MM.1S (cell line): ENCODE measurements around the gene PTPRN.

Experiments
- DNase-seq: peaks from one replicate; pipeline ENCODE4 v3.0.0-alpha.2; 2015
- H2AFZ ChIP-seq: fragments of 300-600 bp; sonication (generic); 2 replicates; pipeline ENCODE4 v1.6.0; 2016; ENCODE audit warnings: antibody characterized with exemption, low read length
- H3F3A ChIP-seq: fragments of 300-600 bp; sonication (generic); 2 replicates; pipeline ENCODE4 v1.6.1; 2016; ENCODE audit warnings: mild to moderate bottlenecking, antibody characterized with exemption, low read length, moderate library complexity, mixed read lengths; ENCODE audit not compliant: insufficient read depth
- H3K27ac ChIP-seq: fragments of 300-600 bp; sonication (generic); 2 replicates; pipeline ENCODE4 v1.5.1; 2016; ENCODE audit warnings: mild to moderate bottlenecking, low read length
- H3K27me3 ChIP-seq: fragments of 300-600 bp; sonication (generic); replicated peaks from 2 replicates; pipeline ENCODE4 v1.6.0; 2016; ENCODE audit warnings: low read length; ENCODE audit not compliant: insufficient read depth
- H3K36me3 ChIP-seq: fragments of 300-600 bp; sonication (generic); replicated peaks from 2 replicates; pipeline ENCODE4 v1.6.1; 2016; ENCODE audit warnings: mild to moderate bottlenecking, low read length, mixed read lengths; ENCODE audit not compliant: insufficient read depth
- H3K4me1 ChIP-seq: fragments of 300-600 bp; sonication (generic); 2 replicates; pipeline ENCODE4 v1.6.1; 2016; ENCODE audit warnings: low read length, mixed read lengths
- H3K4me2 ChIP-seq: fragments of 300-600 bp; sonication (generic); 2 replicates; pipeline ENCODE4 v1.6.0; 2016; ENCODE audit warnings: low read depth, low read length
- H3K4me3 ChIP-seq: fragments of 300-600 bp; sonication (generic); 2 replicates; pipeline ENCODE4 v1.5.1; 2016; ENCODE audit warnings: low read length, mixed read lengths
- H3K79me2 ChIP-seq: fragments of 300-600 bp; sonication (generic); 2 replicates; pipeline ENCODE4 v1.6.1; 2016; ENCODE audit warnings: mixed run types, low read length, mixed read lengths
- H3K9ac ChIP-seq: fragments of 300-600 bp; sonication (generic); 2 replicates; pipeline ENCODE4 v1.6.1; 2016; ENCODE audit warnings: low read length, mixed read lengths
- H3K9me2 ChIP-seq: fragments of 300-600 bp; sonication (generic); replicated peaks from 2 replicates; pipeline ENCODE4 v1.6.1; 2016; ENCODE audit warnings: mild to moderate bottlenecking, low read length, mixed read lengths; ENCODE audit not compliant: insufficient read depth
- H3K9me3 ChIP-seq: fragments of 300-600 bp; sonication (generic); replicated peaks from 2 replicates; pipeline ENCODE4 v1.6.1; 2016; ENCODE audit warnings: mild to moderate bottlenecking, low read length, mixed read lengths; ENCODE audit not compliant: insufficient read depth
- H4K20me1 ChIP-seq: fragments of 300-600 bp; sonication (generic); 2 replicates; pipeline ENCODE4 v1.6.1; 2016; ENCODE audit warnings: mild to moderate bottlenecking, low read length, moderate library complexity, mixed read lengths; ENCODE audit not compliant: insufficient read depth
- EZH2 ChIP-seq: fragments of 300-600 bp; sonication (generic); optimal IDR thresholded peaks from 2 replicates; pipeline ENCODE3; 2017; ENCODE audit warnings: low read depth, mild to moderate bottlenecking, antibody characterized with exemption, low read length, mixed read lengths
- EZH2phosphoT487 ChIP-seq: fragments of 300-600 bp; sonication (generic); IDR thresholded peaks from 2 replicates; pipeline ENCODE4 v1.6.1; 2018; ENCODE audit warnings: antibody characterized with exemption, low read length
- TF ChIP-seq, protein P1 (sequence below): fragments of 300-600 bp; sonication (generic); IDR thresholded peaks from 2 replicates; pipeline ENCODE4 v1.5.1; 2016; ENCODE audit warnings: antibody characterized with exemption, low read length, mixed read lengths

The PTPRN gene

DNA sequence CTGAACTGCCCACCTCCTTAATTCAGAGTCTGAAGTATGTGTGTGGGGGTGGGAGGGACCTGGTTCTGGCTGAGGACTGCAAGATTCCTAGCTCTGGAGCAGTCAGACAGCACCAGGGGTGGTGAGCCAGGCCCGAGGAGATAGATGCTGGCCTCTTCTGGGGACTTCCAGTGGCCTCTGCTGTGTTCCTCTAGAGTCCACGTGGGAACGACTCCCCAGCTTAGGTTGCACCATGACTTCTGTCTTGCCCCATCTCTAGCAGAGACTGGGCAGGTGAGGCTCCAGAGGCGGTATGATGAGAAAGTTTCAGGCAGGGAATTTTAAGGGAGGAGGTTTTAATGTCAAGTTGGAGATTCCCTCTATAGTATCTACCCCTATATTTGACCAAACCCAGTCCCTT lies 45.4 kb upstream of the PTPRN start:
- Histone ChIP-seq H2AFZ (no peak overlapping the region), H3K4me3 (no peak overlapping the region), H3K9ac (no peak overlapping the region), H3K9me3 (no peaks in the 10 kb centered on the region), H3K27me3 (peaks cover 16% of the 10 kb centered on the region), H3K79me2 (no peaks in the 10 kb centered on the region), H3F3A (no peaks in the 10 kb centered on the region), H4K20me1 (no peaks in the 10 kb centered on the region), H3K4me2 (no peak overlapping the region), H3K27ac (no peak overlapping the region), H3K9me2 (no peaks in the 10 kb centered on the region), H3K4me1 (no peaks in the 10 kb centered on the region), H3K36me3 (no peaks in the 10 kb centered on the region)
- TF ChIP-seq EZH2, result no peak
- no peak for TF ChIP-seq EZH2phosphoT487
- TF ChIP-seq, protein P1, sequence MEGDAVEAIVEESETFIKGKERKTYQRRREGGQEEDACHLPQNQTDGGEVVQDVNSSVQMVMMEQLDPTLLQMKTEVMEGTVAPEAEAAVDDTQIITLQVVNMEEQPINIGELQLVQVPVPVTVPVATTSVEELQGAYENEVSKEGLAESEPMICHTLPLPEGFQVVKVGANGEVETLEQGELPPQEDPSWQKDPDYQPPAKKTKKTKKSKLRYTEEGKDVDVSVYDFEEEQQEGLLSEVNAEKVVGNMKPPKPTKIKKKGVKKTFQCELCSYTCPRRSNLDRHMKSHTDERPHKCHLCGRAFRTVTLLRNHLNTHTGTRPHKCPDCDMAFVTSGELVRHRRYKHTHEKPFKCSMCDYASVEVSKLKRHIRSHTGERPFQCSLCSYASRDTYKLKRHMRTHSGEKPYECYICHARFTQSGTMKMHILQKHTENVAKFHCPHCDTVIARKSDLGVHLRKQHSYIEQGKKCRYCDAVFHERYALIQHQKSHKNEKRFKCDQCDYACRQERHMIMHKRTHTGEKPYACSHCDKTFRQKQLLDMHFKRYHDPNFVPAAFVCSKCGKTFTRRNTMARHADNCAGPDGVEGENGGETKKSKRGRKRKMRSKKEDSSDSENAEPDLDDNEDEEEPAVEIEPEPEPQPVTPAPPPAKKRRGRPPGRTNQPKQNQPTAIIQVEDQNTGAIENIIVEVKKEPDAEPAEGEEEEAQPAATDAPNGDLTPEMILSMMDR, result no peak
- DNase-seq, result no peak

DNA sequence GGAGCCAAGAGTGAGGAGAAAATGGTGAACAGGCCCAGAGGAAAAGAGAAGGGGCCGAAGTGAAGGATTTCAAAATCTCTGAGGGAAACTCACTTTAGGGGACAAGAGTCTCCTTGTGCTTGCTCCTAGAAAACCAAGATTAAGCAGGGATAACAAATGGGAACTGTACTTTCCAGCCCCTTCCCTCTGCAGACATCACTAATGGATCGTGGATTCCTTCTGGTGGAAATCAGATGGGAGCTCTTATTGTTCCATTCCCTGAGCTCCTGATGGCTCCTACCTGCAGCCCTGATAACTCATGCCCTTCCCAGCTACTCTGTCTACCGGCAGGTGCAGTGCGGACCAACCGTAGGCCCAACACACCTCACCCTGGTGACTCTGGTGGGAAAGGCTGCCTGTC lies 43.9 kb upstream of the PTPRN start:
- Histone ChIP-seq H3K79me2 (no peaks in the 10 kb centered on the region), H3F3A (no peaks in the 10 kb centered on the region), H3K4me1 (no peaks in the 10 kb centered on the region), H3K9me2 (no peaks in the 10 kb centered on the region), H3K9ac (no peak overlapping the region), H4K20me1 (no peaks in the 10 kb centered on the region), H3K4me3 (no peak overlapping the region), H3K36me3 (no peaks in the 10 kb centered on the region), H3K4me2 (no peak overlapping the region), H2AFZ (no peak overlapping the region), H3K27me3 (peaks cover 8% of the 10 kb centered on the region), H3K27ac (no peak overlapping the region), H3K9me3 (no peaks in the 10 kb centered on the region)
- TF ChIP-seq EZH2, result no peak
- no peak for DNase-seq

DNA sequence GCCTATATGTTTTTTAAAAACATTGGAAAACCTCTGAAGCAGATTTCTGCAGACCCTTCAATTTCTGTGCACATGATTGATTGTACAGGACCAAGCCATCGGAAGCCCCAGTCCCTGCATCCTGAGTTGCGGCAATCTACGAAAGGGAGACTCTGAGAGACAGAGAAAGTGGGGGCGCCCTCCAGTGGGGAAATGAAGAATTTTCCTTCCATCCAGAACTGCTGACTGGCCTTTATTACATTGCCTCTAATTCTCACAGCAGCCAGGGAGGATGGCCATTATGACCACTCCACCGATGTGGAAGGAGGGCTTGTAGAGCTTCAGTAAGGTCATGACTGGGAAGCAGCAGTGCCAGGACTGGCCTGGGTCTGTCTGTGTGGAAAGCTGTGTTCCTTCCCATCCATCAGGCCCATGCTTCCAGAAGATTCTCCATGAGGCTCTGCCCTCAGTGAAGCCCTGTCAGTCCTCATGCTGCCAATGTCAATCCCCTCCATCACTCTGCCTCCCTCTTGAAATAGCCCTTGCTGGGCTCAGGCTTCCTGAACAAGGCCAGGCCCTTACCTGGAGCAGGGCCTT lies 43.3 kb upstream of the PTPRN start:
- Histone ChIP-seq H2AFZ (no peak overlapping the region), H3K9me3 (no peaks in the 10 kb centered on the region), H3K4me1 (no peaks in the 10 kb centered on the region), H3K9ac (no peak overlapping the region), H3K79me2 (no peaks in the 10 kb centered on the region), H3K27ac (no peak overlapping the region), H3K4me2 (no peak overlapping the region), H4K20me1 (no peaks in the 10 kb centered on the region), H3K4me3 (no peak overlapping the region), H3K9me2 (no peaks in the 10 kb centered on the region), H3F3A (no peaks in the 10 kb centered on the region), H3K27me3 (peaks cover 6% of the 10 kb centered on the region; the same call in 1 of the 2 replicates), H3K36me3 (no peaks in the 10 kb centered on the region)
- TF ChIP-seq, protein P1, result peak; percentile 70
- TF ChIP-seq EZH2phosphoT487 (no peak), EZH2 (no peak)
- DNase-seq, result peak; percentile 53

DNA sequence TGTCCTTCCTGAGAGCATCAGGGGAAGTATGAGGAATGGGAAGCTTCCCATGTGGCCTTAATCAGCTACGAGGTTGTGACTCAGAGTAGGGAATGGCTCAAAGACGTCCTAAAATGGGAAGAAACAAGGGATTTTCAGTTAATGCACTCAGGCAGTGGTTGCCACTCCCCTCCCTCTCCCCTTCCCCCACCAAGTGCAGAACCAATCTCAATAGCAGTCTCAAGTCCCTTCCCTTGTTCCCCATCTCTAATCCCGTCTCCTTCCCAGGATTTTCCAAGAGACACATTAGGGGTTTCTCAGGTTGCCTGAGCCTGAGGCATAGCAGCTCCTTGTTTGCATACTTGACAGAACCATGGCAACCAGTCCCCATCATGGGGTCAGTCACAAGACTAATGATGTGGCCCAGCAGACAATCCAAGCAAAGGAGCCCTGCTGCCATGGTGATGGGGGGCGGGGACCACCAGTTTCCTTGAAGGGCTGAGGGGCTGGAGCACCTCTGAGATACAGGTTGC lies 41.6 kb upstream of the PTPRN start:
- H3K4me1 ChIP-seq, result no peaks in the 10 kb centered on the region
- no peaks in the 10 kb centered on the region for H4K20me1 ChIP-seq
- no peak overlapping the region for H3K27ac ChIP-seq
- no peak overlapping the region for H3K4me3 ChIP-seq
- H3K79me2 ChIP-seq, result no peaks in the 10 kb centered on the region
- no peaks in the 10 kb centered on the region for H3K9me2 ChIP-seq
- no peak overlapping the region for H3K4me2 ChIP-seq
- no peaks in the 10 kb centered on the region for H3K9me3 ChIP-seq
- DNase-seq, result no peak
- no peak overlapping the region for H2AFZ ChIP-seq
- no peaks in the 10 kb centered on the region for H3K36me3 ChIP-seq
- no peak overlapping the region for H3K9ac ChIP-seq
- peaks cover 6% of the 10 kb centered on the region; the same call in 1 of the 2 replicates for H3K27me3 ChIP-seq
- TF ChIP-seq, protein P1, result no peak
- no peaks in the 10 kb centered on the region for H3F3A ChIP-seq
